ENCODE measurements around the gene TMEM72. TPM values are rescaled to one million over a fixed set of nuclear protein-coding genes. Genes with fewer than 3 reads are reported as not detected.

Gene TMEM72
- total and polyA plus RNA-seq, 2 experiments from 2014 or later, result not detected

GRCh38 chr10:44881649-44882048 lies 29.5 kb upstream of the TMEM72 start:
- Histone ChIP-seq H3K9me2 (ENCODE audit: insufficient read depth) (no peaks in the 10 kb centered on the region), H3K4me3 (no peak overlapping the region), H2AFZ (no peak overlapping the region), H4K20me1 (replicated peaks; ENCODE audit: insufficient read depth) (no peaks in the 10 kb centered on the region), H3K27ac (ENCODE audit: low read depth) (no peak overlapping the region), H3K4me1 (ENCODE audit: insufficient read depth) (peaks cover 9% of the 10 kb centered on the region), H3F3A (replicated peaks; ENCODE audit: low read depth) (no peaks in the 10 kb centered on the region), H3K4me2 (no peak overlapping the region), H3K79me2 (replicated peaks; ENCODE audit: insufficient read depth) (no peaks in the 10 kb centered on the region), H3K36me3 (ENCODE audit: insufficient read depth) (no peaks in the 10 kb centered on the region), H3K27me3 (ENCODE audit: insufficient read depth) (peaks cover 6% of the 10 kb centered on the region; the same call in 1 of the 2 replicates)
- Mint-ChIP-seq H3K27me3 (ENCODE audit: insufficient read depth, low read depth, poor library complexity) (peaks cover 14% of the 10 kb centered on the region), H3K36me3 (ENCODE audit: low read depth) (no peaks in the 10 kb centered on the region), H3K4me3 (no peak overlapping the region), H3K4me1 (peaks cover 29% of the 10 kb centered on the region), H3K9me3 (no peaks in the 10 kb centered on the region), H3K27ac (no peak overlapping the region)
- ATAC-seq (no peak), DNase-seq (ENCODE audit: low spot score) (no peak)
- TF ChIP-seq ETS1 (IDR thresholded peaks at IDR 0.05) (no peak), JUNB (IDR thresholded peaks at IDR 0.05; ENCODE audit: unreplicated experiment) (no peak), REST (IDR thresholded peaks at IDR 0.05; ENCODE audit: unreplicated experiment) (no peak), CTCF (conservative IDR thresholded peaks at IDR 0.05; ENCODE audit: low read depth in 2 of 2) (no peak), ZNF114 (CRISPR knock-in tag; IDR thresholded peaks at IDR 0.05) (no peak), CREB1 (CRISPR knock-in tag; IDR thresholded peaks at IDR 0.05; ENCODE audit: low read depth) (no peak), ZNF331 (CRISPR knock-in tag; IDR thresholded peaks at IDR 0.05; ENCODE audit: low read depth) (no peak), NANOG (IDR thresholded peaks at IDR 0.05; ENCODE audit: borderline replicate concordance) (no peak)

- no peak overlapping the region for H3K4me3 Mint-ChIP-seq
- H3K4me1 ChIP-seq (ENCODE audit: insufficient read depth), result peaks cover 9% of the 10 kb centered on the region
- no peaks in the 10 kb centered on the region for H3K36me3 Mint-ChIP-seq (ENCODE audit: low read depth)
- no peak for DNase-seq (ENCODE audit: low spot score)
- no peaks in the 10 kb centered on the region for H3K9me2 ChIP-seq (ENCODE audit: insufficient read depth)
- no peaks in the 10 kb centered on the region for H4K20me1 ChIP-seq (replicated peaks; ENCODE audit: insufficient read depth)
- no peak overlapping the region for H3K27ac Mint-ChIP-seq
- no peak overlapping the region for H3K4me2 ChIP-seq
- H3K79me2 ChIP-seq (replicated peaks; ENCODE audit: insufficient read depth), result no peaks in the 10 kb centered on the region
- no peak for ATAC-seq
- H3K27me3 ChIP-seq (ENCODE audit: insufficient read depth), result peaks cover 6% of the 10 kb centered on the region; the same call in 1 of the 2 replicates
- H2AFZ ChIP-seq, result no peak overlapping the region
- no peaks in the 10 kb centered on the region for H3K36me3 ChIP-seq (ENCODE audit: insufficient read depth)
- H3K27ac ChIP-seq (ENCODE audit: low read depth), result no peak overlapping the region
- H3K9me3 Mint-ChIP-seq, result no peaks in the 10 kb centered on the region
- H3K27me3 Mint-ChIP-seq (ENCODE audit: insufficient read depth, low read depth, poor library complexity), result peaks cover 14% of the 10 kb centered on the region
- H3K4me3 ChIP-seq, result no peak overlapping the region
- no peaks in the 10 kb centered on the region for H3F3A ChIP-seq (replicated peaks; ENCODE audit: low read depth)
- peaks cover 29% of the 10 kb centered on the region for H3K4me1 Mint-ChIP-seq
- TF ChIP-seq EZH2phosphoT487 (IDR thresholded peaks at IDR 0.05; ENCODE audit: unreplicated experiment) (no peak), JUNB (IDR thresholded peaks at IDR 0.05; ENCODE audit: unreplicated experiment) (no peak)
Observed at GRCh38 chr10:44882166-44882720, 28.9 kb upstream of the TMEM72 start.

Data from GM23338 (cell line).